A673 (cell line): ENCODE measurements around the gene ERFL.

Experiments used
- CTCF ChIP-seq: fragments of 300-800, 200-600 bp; sonication (generic); conservative IDR thresholded peaks from 2 replicates; pipeline ENCODE4 v1.5.1; 2017; ENCODE audit warnings: low read depth, mild to moderate bottlenecking, antibody characterized with exemption, low read length, moderate library complexity, mixed read lengths
- EZH2 ChIP-seq: fragments of 200-600 bp; sonication (generic); IDR thresholded peaks from 2 replicates; pipeline ENCODE4 v1.6.1; 2017; ENCODE audit warnings: borderline replicate concordance, low read depth, mild to moderate bottlenecking, mixed read lengths, antibody characterized with exemption, low read length; ENCODE audit not compliant: poor library complexity, severe bottlenecking

GRCh38 chr19:41956621-41957020 lies 28.4 kb upstream of the ERFL start:
- TF ChIP-seq EZH2 (no peak), CTCF (no peak)
